Glomerular visceral epithelial cell (primary cell): ENCODE measurements around the gene BICC1.
"Not testable (repeated sequence)": the region's sequence is repeated elsewhere in the genome, so short reads cannot be mapped to it uniquely, and the experiment has no call there.

Source experiments
- DNase-seq: peaks from one replicate; pipeline ENCODE4 v3.0.0-alpha.2; 2016; ENCODE audit errors: extremely low spot score

Gene BICC1

DNA sequence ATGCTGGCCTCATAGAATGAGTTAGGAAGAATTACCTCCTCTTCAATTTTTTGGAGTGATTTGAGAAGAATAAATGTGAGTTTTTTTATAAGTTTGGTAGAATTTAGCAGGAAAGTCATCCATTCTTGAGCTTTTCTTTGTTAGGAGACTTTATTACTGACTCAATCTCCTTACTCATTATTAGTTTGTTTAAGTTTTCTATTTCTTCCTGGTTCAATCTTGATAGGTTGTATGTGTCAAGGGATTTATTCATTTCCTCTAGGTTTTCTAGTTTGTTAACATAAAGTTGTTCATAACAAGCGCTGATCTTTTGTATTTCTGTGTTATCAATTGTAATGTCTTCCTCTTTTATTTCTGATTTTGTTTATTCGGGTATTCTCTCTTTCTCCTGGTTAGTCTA, 47.4 kb downstream of the BICC1 start:
- no peak for DNase-seq

- no peak for DNase-seq
Observed at GRCh38 chr10:58565271-58565670, 52.6 kb downstream of the BICC1 start.

DNA sequence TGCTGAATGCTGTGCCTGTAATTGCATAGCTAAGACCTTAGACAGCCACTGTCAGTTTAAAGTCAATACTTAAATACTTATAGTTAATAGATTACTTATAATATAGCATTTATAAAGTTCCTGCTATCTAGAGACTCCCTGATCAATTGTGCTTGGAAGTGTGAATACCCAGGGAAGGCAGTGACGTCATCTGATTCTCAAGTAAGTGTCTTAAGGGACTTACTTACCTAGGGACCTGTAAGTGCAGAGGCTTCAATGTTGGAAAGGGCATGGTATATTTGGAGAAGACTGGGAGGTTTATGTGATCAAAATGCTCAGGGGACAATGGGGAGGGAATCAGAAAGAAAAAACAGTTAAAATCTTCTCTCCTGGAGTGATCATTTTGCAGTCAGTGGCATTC, 55.0 kb downstream of the BICC1 start:
- DNase-seq, result no peak

DNA sequence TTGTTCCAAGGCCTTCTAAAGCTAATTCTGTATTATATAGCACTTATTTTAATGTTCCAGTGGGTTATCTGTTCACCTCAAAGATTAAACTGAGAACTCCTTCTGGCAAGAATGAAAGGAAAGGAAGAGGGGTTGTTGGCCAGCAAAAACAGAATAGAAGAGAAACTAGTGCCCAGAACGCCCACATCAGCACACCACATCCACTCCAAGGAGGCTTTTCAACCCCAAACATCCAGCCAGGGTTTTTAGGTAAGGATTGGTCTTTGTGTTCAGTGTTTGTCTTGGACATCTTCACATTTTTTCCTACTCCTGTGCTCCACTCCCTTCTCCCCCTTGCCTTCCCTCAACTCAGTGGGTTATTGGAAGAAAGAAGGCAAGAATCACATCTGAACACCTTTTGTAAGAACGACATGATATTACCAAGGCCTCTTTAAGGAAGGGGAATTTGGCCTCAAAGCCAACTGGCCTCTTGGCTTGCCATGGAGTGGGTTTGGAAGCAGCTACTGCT, 55.8 kb downstream of the BICC1 start:
- DNase-seq, result no peak

DNA sequence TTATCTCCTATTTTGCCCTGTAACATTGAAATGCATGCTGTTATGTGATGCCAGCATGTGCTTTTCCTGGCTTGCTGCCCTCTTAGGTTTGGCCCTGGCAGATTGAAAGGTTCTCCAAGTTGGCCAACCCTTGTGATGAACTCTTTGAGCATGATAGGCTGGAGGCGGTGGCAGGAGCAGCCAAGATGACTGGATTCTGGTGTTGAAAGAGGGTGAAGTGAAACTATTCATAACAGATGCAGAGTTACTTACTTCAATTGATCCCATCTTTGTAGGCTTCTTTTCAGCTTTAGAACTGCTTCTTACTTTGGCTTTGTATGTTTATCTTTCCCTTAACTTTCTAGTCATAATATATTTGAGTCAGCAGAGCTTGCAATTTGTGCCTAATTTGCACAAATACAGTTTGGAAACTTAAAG, 57.6 kb downstream of the BICC1 start:
- DNase-seq, result no peak

DNA sequence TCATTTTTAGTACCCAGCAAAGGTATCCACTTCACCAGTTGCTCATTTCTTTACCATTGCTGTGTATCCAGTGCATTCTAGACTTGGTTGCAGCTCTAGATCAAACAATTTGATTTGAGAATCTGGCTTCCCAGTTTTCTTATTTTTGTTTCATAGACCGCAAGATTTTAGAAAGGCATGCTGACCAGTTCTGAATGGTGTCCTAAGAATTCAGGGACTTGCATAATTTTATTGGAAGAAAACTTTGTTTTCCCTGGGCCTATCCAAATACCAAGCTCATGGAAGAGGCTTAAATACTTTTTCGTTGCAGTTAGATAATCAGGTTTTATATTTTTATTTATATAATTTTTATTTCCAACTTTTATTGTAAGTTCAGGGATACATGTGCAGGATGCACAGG, 58.3 kb downstream of the BICC1 start:
- DNase-seq, result no peak

DNA sequence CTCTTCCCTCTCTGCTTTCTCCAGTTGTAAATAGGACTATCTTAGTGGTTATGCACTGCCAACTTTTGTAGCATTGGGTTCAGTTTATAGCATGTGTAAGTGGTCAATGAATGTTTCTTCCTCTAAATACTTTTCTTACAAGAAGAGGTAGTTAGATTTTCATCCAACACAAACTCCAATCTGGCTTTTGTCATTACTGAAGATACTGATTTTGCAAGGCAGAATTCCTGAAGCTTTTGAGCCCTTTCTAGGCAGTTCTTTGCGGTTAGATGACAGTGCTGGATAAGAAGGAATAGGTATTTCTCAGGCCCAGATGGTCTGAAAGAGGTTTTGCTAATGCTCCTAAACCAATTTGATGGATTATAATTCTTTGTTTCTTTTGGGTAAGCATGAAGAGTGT, 60.5 kb downstream of the BICC1 start:
- no peak for DNase-seq

GRCh38 chr10:58574058-58574457, 61.4 kb downstream of the BICC1 start:
- no peak for DNase-seq

GRCh38 chr10:58575491-58575890, 62.8 kb downstream of the BICC1 start:
- no peak for DNase-seq

GRCh38 chr10:58576751-58577436, 64.2 kb downstream of the BICC1 start:
- DNase-seq, result no peak

DNA sequence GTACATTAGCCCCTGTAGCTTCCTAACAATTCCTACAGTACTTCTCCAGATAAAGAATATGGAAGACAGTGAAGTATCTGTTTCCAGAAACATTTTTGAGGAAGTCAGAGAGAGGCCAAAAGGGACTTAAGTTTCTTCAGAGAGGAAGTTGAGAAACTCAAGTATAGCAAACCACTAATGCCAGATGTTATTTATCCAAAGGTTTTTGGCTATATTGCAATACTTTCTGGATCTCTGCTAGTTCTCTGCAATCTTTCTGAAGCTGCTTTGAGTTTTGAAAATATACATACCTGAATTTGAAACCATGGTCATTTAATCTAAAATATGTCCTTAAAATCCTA, 64.7 kb downstream of the BICC1 start:
- DNase-seq, result no peak

- no peak for DNase-seq
Observed at GRCh38 chr10:58578366-58578765, 65.7 kb downstream of the BICC1 start.

DNA sequence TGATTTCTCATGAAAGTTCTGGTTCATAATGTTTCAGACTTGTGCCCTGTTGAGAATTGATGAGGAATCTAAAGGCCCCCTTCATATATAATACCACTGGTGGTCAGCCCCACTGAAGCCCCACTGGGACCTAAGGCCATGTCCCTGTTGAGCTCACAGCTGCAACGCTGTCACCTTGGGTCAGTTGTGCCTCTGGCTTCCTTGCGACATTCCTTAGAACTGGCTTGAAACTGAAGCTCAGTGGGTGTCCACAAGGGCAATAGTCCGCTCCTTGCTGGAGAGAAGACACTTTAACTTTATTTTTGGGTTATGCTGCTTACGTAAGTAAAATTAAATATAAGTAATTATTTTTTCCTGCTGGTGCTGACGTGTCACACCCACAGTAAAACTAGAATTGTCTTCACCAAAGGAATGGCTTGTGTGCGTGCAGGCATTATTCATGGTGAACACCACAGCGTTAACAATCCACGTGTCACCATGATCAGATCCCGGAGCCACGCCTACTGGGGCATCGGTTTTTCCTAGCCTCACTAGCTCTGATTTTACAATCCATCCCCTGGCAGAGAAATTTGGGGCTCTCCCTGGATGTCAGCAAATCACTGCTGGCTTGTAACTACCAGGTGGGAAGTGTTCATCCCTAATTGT, 66.5 kb downstream of the BICC1 start:
- DNase-seq, result no peak

GRCh38 chr10:58582045-58582444, 69.4 kb downstream of the BICC1 start:
- DNase-seq, result no peak

- DNase-seq, result no peak
Observed at GRCh38 chr10:58585435-58585834, 72.8 kb downstream of the BICC1 start.

DNA sequence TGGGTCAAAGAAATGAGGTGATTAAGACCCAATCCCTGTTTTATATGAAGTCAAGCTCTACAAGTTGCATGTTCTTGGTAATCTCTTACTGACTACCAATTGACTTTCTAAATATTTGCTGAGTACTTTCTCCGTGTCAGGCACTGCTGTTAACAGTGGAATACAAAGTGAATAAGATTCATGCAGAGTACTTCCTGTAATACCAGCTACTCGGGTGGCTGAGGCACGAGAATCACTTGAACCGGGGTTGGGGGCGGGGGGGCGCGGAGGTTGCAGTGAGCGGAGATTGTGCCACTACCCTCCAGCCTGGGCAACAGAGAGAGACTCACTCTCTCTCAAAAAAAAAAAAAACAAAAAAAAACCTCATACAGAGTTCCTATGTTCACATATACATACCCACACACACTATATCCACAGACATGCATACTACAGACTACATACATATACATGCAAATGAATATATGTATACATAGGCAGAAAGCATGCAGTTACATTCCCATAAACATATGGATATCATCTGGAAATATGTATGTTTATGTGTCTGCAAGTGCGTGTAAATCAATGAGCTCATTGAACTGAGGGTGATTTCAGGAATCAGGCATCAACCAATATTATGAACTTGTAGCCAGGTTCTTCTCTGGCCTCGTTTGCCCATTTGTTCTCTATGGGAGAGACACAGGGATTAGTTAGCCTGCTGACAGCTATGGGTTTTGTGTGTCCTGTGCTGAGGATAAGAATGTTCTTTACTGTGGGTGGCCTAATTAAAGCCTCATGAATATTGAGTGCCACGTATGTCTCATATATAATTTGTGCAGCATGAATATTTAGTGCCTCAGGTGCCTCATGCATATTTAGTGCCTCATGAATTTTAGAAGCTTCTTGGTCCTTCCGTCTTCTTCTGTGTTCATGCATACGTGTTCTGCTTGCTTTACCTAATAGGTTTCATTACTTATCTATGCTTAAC, 73.9 kb downstream of the BICC1 start:
- DNase-seq, result no peak

DNA sequence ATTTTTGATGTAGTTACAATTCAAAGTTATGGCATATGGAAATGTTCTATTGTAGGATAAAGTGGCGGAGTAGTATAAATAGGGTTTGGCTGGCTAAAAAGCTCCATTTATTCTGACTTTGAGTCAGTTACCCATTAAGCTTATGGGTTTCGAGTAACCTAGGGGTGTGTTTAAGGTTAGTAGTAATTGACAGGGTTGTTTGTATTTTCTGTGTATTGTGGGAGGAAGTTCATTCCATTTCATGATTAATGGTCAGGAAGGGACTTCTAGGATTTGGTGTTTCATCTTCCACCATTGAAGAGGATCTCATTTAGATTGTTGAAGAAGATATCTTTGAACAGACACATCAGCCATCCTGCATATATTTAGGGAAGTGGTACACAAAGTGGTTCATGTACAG, 75.0 kb downstream of the BICC1 start:
- no peak for DNase-seq

DNA sequence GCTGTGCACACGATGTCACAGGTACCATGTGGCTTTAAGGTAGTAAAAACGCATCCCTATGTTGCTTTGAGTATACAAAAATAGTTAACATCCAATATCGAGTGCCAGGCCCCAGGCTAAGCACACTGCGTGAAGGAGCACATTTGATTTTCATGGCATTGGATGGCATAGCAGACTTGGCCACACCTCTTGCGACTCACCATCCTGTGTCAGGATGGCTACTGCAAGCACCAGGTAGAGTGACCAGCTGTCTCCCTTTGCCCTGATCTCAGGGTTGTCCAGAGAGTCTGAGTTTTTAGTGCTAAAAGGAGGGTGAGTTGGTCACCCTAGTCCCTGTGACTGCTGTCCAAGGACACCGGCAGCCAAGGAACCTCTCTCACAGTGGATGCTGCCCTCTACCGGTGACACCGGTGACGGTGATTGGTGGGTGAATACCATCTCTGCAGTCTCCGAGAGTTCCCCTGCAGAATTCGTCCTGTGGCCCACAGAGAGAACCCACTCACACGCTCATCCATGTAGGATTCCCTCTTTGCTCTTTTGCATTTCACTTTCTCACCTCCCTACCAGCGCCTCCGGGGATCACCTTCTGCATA, 76.1 kb downstream of the BICC1 start:
- peak; percentile 18 for DNase-seq

DNA sequence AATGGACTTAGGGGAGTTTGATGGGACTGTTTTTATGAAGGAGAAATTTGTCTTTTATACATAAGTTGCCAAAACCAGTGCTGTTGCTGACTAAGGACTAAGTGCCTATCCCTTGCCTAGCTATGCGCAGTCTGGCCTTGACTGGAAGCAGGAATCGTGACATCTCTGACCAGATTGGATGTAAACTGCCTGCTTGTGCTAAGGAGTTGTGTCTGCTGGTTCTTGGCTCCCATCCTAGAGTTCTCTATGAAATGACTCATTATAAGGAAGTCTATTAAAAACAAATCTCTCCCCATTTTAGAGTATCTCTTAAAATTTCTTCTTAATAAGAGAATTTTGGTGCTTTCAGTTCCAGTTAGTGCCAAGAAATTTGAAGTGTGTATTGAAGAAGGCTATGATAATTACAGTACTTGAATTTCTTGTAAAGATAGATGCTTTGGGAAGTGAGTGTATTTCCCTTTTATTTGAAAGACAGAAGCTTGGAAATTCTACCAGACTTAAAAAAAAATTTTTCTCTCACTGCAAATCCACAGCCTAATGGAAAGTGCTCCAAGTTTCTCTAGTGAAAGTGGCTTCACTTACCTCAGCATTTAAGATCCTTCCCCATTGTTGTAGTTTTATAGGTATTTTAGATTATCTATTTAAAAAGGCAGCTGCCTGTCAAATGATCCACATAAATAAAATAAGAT, 77.6 kb downstream of the BICC1 start:
- DNase-seq, result peak; percentile 87

DNA sequence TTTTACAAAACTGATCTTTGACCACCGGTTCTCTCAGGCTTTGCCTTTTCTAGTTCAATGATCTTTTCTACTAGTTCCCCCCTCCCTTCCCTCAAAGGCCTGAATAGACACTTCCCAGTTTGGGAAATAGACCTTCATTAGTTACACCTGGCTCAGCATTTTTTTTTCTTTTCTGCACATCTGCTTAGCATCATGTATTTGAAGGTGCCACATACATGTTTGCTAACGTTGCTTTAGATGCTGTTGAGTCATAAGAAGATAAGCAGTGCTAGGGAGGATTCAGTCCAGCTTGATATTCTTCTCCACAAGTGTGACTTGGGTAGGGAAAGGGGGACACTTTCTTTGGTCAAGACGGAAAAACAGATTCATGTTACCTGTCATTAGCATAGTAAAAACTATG, 78.3 kb downstream of the BICC1 start:
- DNase-seq, result no peak

- DNase-seq, result no peak
Observed at GRCh38 chr10:58593008-58593407, 80.3 kb downstream of the BICC1 start.

GRCh38 chr10:58597211-58597610, 84.5 kb downstream of the BICC1 start:
- DNase-seq, result not testable (repeated sequence)
